Smooth muscle cell (in vitro differentiated cells): ENCODE results near the gene HELT. TPM values are rescaled to one million over a fixed set of nuclear protein-coding genes. Genes with fewer than 3 reads are reported as not detected.
"Not testable (repeated sequence)": the region's sequence is repeated elsewhere in the genome, so short reads cannot be mapped to it uniquely, and the experiment has no call there.

ENCODE experiments used
- DNase-seq: peaks from one replicate; lab custom pipeline; 2025; ENCODE audit not compliant: unreplicated experiment; lab: John Stamatoyannopoulos, UW
- H2AFZ ChIP-seq: fragments of 200-600 bp; sonication (generic); 2 replicates; pipeline ENCODE4 v1.6.0; 2016; ENCODE audit warnings: antibody characterized with exemption, low read depth, mild to moderate bottlenecking
- H3F3A ChIP-seq: fragments of 200-600 bp; sonication (generic); 2 replicates; pipeline ENCODE4 v1.6.0; 2017; ENCODE audit warnings: antibody characterized with exemption, low read depth
- H3K27ac ChIP-seq: fragments of 200-600 bp; sonication (generic); 2 replicates; pipeline ENCODE4 v1.5.1; 2016; ENCODE audit warnings: low read depth, mild to moderate bottlenecking
- H3K27me3 ChIP-seq: fragments of 200-600 bp; sonication (generic); 2 replicates; pipeline ENCODE4 v1.6.1; 2016; ENCODE audit warnings: low read depth, mild to moderate bottlenecking
- H3K36me3 ChIP-seq: fragments of 200-600 bp; sonication (generic); 2 replicates; pipeline ENCODE4 v1.5.1; 2016; ENCODE audit warnings: low read depth
- H3K4me1 ChIP-seq: fragments of 200-600 bp; sonication (generic); 2 replicates; pipeline ENCODE4 v1.5.1; 2016; ENCODE audit warnings: low read depth
- H3K4me2 ChIP-seq: fragments of 200-600 bp; sonication (generic); 2 replicates; pipeline ENCODE4 v1.6.0; 2016; ENCODE audit warnings: mild to moderate bottlenecking
- H3K4me3 ChIP-seq: fragments of 200-600 bp; sonication (generic); 2 replicates; pipeline ENCODE4 v1.5.1; 2016; ENCODE audit warnings: mild to moderate bottlenecking
- H3K79me2 ChIP-seq: fragments of 200-600 bp; sonication (generic); 2 replicates; pipeline ENCODE4 v1.6.0; 2016; ENCODE audit warnings: low read depth, mild to moderate bottlenecking
- H3K9ac ChIP-seq: fragments of 200-600 bp; sonication (generic); 2 replicates; pipeline ENCODE4 v1.6.0; 2016; ENCODE audit warnings: low read depth
- H3K9me3 ChIP-seq: fragments of 200-600 bp; sonication (generic); replicated peaks from 2 replicates; pipeline ENCODE4 v1.5.1; 2016; ENCODE audit warnings: low read depth
- H4K20me1 ChIP-seq: fragments of 200-600 bp; sonication (generic); 2 replicates; pipeline ENCODE4 v1.6.0; 2016; ENCODE audit warnings: low read depth
- CTCF ChIP-seq: fragments of 200-600 bp; sonication (generic); IDR thresholded peaks from 2 replicates; pipeline ENCODE4 v1.5.1; 2017; ENCODE audit warnings: borderline replicate concordance, mild to moderate bottlenecking, antibody characterized with exemption; ENCODE audit not compliant: insufficient read depth, poor library complexity, severe bottlenecking
- WGBS: methylation state at CpG from one replicate; pipeline ENCODE4 v1.1.7; 2016; ENCODE audit warnings: low lambda C conversion rate; 5-methylcytosine and 5-hydroxymethylcytosine counted together
- polyA plus RNA-seq: library from polyadenylated mRNA; unstranded; fragments of >200 nt; fragmentation: Nextera tagmentation; extraction: Ambion mirVana; gene quantifications from 2 replicates; pipeline ENCODE4 v1.2.1, GENCODE V29; 2016
- total RNA-seq: library from RNA; depleted of rRNA; stranded (reverse); fragments of >200 nt; gene quantifications from 2 replicates; pipeline ENCODE4 v1.2.3, GENCODE V29; 2014

The HELT gene
- total and polyA plus RNA-seq, 2 experiments from 2014 or later = not detected

DNA sequence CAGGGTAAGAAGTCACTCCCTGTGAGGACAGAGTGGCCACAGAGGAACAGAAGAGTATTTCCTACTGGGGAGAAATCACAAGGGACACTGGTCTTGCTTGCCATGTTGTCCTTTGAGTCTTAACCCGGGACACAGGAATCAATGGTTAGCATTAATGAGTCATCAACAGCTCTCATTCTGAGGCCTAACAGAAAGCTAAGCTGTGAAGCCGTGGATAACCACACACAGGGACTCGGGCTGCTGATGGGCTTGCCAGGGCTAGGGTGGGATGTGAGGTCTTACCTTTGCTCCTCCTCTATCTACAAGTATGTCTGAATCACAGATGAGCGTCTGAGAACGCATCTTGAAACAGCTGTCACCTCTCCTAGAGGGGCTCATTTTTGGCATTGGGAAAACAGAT is 22.2 kb downstream of the HELT start:
- H3F3A ChIP-seq = no peaks in the 10 kb centered on the region
- no peaks in the 10 kb centered on the region for H3K36me3 ChIP-seq
- no peak for DNase-seq
- no peak overlapping the region for H2AFZ ChIP-seq
- TF ChIP-seq CTCF = no peak
- H3K79me2 ChIP-seq = no peaks in the 10 kb centered on the region
- H3K4me2 ChIP-seq = peak overlapping the region; percentile 59
- H4K20me1 ChIP-seq = no peaks in the 10 kb centered on the region
- H3K4me3 ChIP-seq = no peak overlapping the region
- no peak overlapping the region for H3K9ac ChIP-seq
- no peaks in the 10 kb centered on the region for H3K27me3 ChIP-seq
- WGBS = 47% methylated on average over 5 of the region's 5 CpGs
- H3K9me3 ChIP-seq = no peaks in the 10 kb centered on the region
- H3K4me1 ChIP-seq = no peaks in the 10 kb centered on the region
- H3K27ac ChIP-seq = no peak overlapping the region

DNA sequence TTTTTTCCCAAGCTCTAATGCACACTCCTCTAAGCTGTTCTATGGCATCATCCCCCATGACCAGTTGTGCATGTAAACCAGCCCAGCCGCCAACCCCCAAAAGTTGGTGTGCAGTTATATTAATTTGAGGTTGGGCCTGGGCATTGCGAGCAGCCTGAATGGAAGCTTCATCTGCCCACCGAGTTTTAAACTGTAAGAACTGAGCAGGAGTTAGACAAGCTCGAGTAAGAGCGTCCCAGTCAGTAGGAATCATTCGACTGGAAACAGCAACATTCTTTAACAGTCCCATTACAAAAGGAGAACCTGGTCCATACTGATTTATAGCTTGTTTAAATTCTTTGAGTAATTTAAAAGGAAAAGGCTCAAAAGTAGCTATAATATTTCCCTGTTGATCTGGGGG is 32.0 kb downstream of the HELT start:
- H3K9me3 ChIP-seq, H3F3A ChIP-seq, H3K9ac ChIP-seq, H3K79me2 ChIP-seq, DNase-seq, H3K4me3 ChIP-seq, H3K27me3 ChIP-seq, H4K20me1 ChIP-seq, H3K27ac ChIP-seq, H3K36me3 ChIP-seq: not testable (repeated sequence)
- Histone ChIP-seq H3K4me1 (peaks cover 20% of the 10 kb centered on the region), H3K4me2 (peak overlapping the region; percentile 48), H2AFZ (peak overlapping the region; percentile 26)
- 88% methylated on average over 6 of the region's 6 CpGs for WGBS

- not testable (repeated sequence) for H3K27ac ChIP-seq, H3K27me3 ChIP-seq, H3K9ac ChIP-seq, H3F3A ChIP-seq, H3K36me3 ChIP-seq, H3K9me3 ChIP-seq, H2AFZ ChIP-seq, H3K4me3 ChIP-seq, H4K20me1 ChIP-seq, H3K4me2 ChIP-seq, H3K79me2 ChIP-seq, DNase-seq
- 95% methylated on average over 5 of the region's 5 CpGs for WGBS
- H3K4me1 ChIP-seq = peaks cover 20% of the 10 kb centered on the region
These were observed 33.0 kb downstream of the HELT start for GRCh38 chr4:185051283-185051682.

GRCh38 chr4:185053746-185054145 is 35.5 kb downstream of the HELT start:
- no peak for DNase-seq
- Histone ChIP-seq H4K20me1 (no peaks in the 10 kb centered on the region), H3K27me3 (no peaks in the 10 kb centered on the region), H3K4me3 (no peak overlapping the region), H3K9me3 (peaks cover 4% of the 10 kb centered on the region), H3K9ac (no peak overlapping the region), H3K4me2 (no peak overlapping the region), H3K36me3 (no peaks in the 10 kb centered on the region), H3K79me2 (no peaks in the 10 kb centered on the region), H3F3A (no peaks in the 10 kb centered on the region), H3K27ac (no peak overlapping the region), H2AFZ (no peak overlapping the region), H3K4me1 (peaks cover 12% of the 10 kb centered on the region)
- TF ChIP-seq CTCF = no peak
- WGBS = 95% methylated on average over 14 of the region's 14 CpGs

DNA sequence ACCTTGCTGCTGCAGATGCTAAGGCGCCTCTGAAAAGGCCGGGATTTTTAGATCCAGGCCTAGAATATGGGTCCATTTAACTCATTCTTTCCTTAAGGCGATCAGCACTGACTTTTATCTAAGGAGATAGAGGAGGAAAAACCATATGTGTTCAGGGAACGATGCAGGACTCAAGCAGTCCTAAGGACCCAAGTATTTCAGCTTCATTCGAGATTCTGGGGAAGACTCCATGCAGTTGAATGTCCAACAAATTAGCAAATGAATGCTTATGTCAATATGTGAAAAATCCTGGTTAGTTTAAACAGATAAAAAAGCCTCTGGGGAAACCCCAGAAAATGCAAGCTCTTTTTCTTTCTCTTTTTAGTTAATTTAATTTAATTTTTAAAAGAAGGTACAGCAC is 36.0 kb downstream of the HELT start:
- Histone ChIP-seq H3K4me2 (no peak overlapping the region), H3K36me3 (no peaks in the 10 kb centered on the region), H3K27me3 (no peaks in the 10 kb centered on the region), H3K9ac (no peak overlapping the region), H3F3A (no peaks in the 10 kb centered on the region), H3K79me2 (no peaks in the 10 kb centered on the region), H2AFZ (no peak overlapping the region), H4K20me1 (no peaks in the 10 kb centered on the region), H3K4me3 (no peak overlapping the region), H3K4me1 (peaks cover 12% of the 10 kb centered on the region), H3K9me3 (peaks cover 4% of the 10 kb centered on the region), H3K27ac (no peak overlapping the region)
- WGBS = 80% methylated on average over 5 of the region's 5 CpGs
- DNase-seq = no peak
- no peak for TF ChIP-seq CTCF
